ENCODE measurements around the gene PREB. TPM values are rescaled to one million over a fixed set of nuclear protein-coding genes. Genes with fewer than 3 reads are reported as not detected.
A peak's percentile ranks its signal among the peaks of the same experiment; 100 is the strongest.

Gene PREB
- total and polyA plus RNA-seq, 2 of the 13 experiments (the other 11 are each of a cell fraction or from before 2014, with no cell fraction given), result 112 to 192 TPM

DNA sequence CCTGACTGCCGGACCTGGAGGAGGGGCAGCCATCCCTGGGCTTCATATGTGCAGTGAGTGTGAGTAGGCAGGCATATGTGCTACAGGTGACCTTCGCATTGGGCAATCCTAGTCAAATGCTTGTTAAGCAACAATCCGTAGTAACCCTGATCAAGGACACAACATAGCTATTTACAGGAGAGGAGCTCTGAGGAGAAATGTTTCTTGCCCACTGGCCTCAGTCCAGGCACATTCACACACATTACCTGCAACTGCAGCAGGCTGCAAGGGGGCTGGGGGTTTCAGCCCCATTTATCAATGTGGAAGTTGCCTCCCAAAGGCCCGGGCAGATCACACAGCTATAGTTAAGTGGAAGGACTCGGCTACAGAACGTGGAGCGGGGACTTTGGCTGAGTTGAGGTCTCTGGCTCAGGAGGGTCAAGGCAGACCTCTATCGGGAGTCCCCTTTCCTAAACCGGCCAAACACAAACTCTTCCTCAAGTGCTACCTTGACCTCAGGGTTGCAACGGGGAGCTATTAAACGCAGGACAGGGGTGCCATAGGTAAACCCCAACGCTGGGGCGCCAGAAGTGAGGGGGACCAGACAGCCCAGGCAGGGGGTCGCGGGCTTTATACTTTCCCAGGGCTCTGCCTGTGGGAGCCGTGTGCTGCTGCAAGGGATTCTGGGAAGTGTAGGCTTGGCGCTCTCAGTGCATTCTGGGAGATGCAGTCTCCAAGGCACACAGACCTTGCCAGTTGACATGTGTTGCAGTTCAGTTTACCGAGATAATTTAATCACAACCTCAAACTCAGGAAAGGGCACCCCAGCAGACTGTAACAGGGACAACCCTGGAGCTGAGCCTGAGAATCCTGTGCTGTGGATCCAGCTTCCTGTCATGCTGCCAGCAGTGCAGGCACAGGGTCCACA, 38.4 kb downstream of the PREB start (continued):
- TF ChIP-seq, protein P1, sequence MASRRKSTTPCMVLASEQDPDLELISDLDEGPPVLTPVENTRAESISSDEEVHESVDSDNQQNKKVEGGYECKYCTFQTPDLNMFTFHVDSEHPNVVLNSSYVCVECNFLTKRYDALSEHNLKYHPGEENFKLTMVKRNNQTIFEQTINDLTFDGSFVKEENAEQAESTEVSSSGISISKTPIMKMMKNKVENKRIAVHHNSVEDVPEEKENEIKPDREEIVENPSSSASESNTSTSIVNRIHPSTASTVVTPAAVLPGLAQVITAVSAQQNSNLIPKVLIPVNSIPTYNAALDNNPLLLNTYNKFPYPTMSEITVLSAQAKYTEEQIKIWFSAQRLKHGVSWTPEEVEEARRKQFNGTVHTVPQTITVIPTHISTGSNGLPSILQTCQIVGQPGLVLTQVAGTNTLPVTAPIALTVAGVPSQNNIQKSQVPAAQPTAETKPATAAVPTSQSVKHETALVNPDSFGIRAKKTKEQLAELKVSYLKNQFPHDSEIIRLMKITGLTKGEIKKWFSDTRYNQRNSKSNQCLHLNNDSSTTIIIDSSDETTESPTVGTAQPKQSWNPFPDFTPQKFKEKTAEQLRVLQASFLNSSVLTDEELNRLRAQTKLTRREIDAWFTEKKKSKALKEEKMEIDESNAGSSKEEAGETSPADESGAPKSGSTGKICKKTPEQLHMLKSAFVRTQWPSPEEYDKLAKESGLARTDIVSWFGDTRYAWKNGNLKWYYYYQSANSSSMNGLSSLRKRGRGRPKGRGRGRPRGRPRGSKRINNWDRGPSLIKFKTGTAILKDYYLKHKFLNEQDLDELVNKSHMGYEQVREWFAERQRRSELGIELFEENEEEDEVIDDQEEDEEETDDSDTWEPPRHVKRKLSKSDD (CRISPR knock-in tag; IDR thresholded peaks at IDR 0.05; ENCODE audit: low read depth), result peak; percentile 92; the same call in 1 of the 2 replicates
- TF ChIP-seq, protein P2, sequence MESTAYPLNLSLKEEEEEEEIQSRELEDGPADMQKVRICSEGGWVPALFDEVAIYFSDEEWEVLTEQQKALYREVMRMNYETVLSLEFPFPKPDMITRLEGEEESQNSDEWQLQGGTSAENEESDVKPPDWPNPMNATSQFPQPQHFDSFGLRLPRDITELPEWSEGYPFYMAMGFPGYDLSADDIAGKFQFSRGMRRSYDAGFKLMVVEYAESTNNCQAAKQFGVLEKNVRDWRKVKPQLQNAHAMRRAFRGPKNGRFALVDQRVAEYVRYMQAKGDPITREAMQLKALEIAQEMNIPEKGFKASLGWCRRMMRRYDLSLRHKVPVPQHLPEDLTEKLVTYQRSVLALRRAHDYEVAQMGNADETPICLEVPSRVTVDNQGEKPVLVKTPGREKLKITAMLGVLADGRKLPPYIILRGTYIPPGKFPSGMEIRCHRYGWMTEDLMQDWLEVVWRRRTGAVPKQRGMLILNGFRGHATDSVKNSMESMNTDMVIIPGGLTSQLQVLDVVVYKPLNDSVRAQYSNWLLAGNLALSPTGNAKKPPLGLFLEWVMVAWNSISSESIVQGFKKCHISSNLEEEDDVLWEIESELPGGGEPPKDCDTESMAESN (CRISPR knock-in tag; conservative IDR thresholded peaks at IDR 0.05), result peak; percentile 80
- TF ChIP-seq HOXA3 (CRISPR knock-in tag; IDR thresholded peaks at IDR 0.05) (peak; percentile 95), MIER3 (CRISPR knock-in tag; IDR thresholded peaks at IDR 0.05; ENCODE audit: borderline replicate concordance) (peak; percentile 98), ZMYM4 (CRISPR knock-in tag; IDR thresholded peaks at IDR 0.05) (peak; percentile 87), NFIC (IDR thresholded peaks at IDR 0.05; ENCODE audit: low read length) (peak; percentile 73; the same call in 1 of the 2 replicates), ZSCAN12 (CRISPR knock-in tag; IDR thresholded peaks at IDR 0.05) (peak; percentile 74; the same call in 1 of the 2 replicates), POLR2G (IDR thresholded peaks at IDR 0.05; ENCODE audit: low read depth, low read length) (peak; percentile 68; the same call in 1 of the 2 replicates), RBM22 (optimal IDR thresholded peaks at IDR 0.05; ENCODE audit: low read length) (no peak), POGZ (CRISPR knock-in tag; IDR thresholded peaks at IDR 0.05) (peak; percentile 82), ZNF230 (CRISPR knock-in tag; IDR thresholded peaks at IDR 0.05) (no peak; the same call in 1 of the 2 replicates), AGO2 (optimal IDR thresholded peaks at IDR 0.05; ENCODE audit: low read depth, low read length) (peak; percentile 65)
- TF ChIP-seq, protein P3, sequence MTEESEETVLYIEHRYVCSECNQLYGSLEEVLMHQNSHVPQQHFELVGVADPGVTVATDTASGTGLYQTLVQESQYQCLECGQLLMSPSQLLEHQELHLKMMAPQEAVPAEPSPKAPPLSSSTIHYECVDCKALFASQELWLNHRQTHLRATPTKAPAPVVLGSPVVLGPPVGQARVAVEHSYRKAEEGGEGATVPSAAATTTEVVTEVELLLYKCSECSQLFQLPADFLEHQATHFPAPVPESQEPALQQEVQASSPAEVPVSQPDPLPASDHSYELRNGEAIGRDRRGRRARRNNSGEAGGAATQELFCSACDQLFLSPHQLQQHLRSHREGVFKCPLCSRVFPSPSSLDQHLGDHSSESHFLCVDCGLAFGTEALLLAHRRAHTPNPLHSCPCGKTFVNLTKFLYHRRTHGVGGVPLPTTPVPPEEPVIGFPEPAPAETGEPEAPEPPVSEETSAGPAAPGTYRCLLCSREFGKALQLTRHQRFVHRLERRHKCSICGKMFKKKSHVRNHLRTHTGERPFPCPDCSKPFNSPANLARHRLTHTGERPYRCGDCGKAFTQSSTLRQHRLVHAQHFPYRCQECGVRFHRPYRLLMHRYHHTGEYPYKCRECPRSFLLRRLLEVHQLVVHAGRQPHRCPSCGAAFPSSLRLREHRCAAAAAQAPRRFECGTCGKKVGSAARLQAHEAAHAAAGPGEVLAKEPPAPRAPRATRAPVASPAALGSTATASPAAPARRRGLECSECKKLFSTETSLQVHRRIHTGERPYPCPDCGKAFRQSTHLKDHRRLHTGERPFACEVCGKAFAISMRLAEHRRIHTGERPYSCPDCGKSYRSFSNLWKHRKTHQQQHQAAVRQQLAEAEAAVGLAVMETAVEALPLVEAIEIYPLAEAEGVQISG (CRISPR knock-in tag; IDR thresholded peaks at IDR 0.05), result peak; percentile 87
- TF ChIP-seq, protein P4, sequence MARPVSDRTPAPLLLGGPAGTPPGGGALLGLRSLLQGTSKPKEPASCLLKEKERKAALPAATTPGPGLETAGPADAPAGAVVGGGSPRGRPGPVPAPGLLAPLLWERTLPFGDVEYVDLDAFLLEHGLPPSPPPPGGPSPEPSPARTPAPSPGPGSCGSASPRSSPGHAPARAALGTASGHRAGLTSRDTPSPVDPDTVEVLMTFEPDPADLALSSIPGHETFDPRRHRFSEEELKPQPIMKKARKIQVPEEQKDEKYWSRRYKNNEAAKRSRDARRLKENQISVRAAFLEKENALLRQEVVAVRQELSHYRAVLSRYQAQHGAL (CRISPR knock-in tag; IDR thresholded peaks at IDR 0.05; ENCODE audit: not compliant biosample characterization), result no peak
- TF ChIP-seq, protein P5, sequence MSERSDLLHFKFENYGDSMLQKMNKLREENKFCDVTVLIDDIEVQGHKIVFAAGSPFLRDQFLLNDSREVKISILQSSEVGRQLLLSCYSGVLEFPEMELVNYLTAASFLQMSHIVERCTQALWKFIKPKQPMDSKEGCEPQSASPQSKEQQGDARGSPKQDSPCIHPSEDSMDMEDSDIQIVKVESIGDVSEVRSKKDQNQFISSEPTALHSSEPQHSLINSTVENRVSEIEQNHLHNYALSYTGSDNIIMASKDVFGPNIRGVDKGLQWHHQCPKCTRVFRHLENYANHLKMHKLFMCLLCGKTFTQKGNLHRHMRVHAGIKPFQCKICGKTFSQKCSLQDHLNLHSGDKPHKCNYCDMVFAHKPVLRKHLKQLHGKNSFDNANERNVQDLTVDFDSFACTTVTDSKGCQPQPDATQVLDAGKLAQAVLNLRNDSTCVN (CRISPR knock-in tag; IDR thresholded peaks at IDR 0.05; ENCODE audit: borderline replicate concordance), result no peak; the same call in 1 of the 2 replicates

Data from HepG2 (cell line).